MM.1S (cell line): ENCODE data around the gene SMAD4.
"Not testable (repeated sequence)": the region's sequence is repeated elsewhere in the genome, so short reads cannot be mapped to it uniquely, and the experiment has no call there.

Experiments used
- DNase-seq: peaks from one replicate; pipeline ENCODE4 v3.0.0-alpha.2; 2015
- H2AFZ ChIP-seq: fragments of 300-600 bp; sonication (generic); 2 replicates; pipeline ENCODE4 v1.6.0; 2016; ENCODE audit warnings: antibody characterized with exemption, low read length
- H3F3A ChIP-seq: fragments of 300-600 bp; sonication (generic); 2 replicates; pipeline ENCODE4 v1.6.1; 2016; ENCODE audit warnings: mild to moderate bottlenecking, antibody characterized with exemption, low read length, moderate library complexity, mixed read lengths; ENCODE audit not compliant: insufficient read depth
- H3K27ac ChIP-seq: fragments of 300-600 bp; sonication (generic); 2 replicates; pipeline ENCODE4 v1.5.1; 2016; ENCODE audit warnings: mild to moderate bottlenecking, low read length
- H3K27me3 ChIP-seq: fragments of 300-600 bp; sonication (generic); replicated peaks from 2 replicates; pipeline ENCODE4 v1.6.0; 2016; ENCODE audit warnings: low read length; ENCODE audit not compliant: insufficient read depth
- H3K36me3 ChIP-seq: fragments of 300-600 bp; sonication (generic); replicated peaks from 2 replicates; pipeline ENCODE4 v1.6.1; 2016; ENCODE audit warnings: mild to moderate bottlenecking, low read length, mixed read lengths; ENCODE audit not compliant: insufficient read depth
- H3K4me1 ChIP-seq: fragments of 300-600 bp; sonication (generic); 2 replicates; pipeline ENCODE4 v1.6.1; 2016; ENCODE audit warnings: low read length, mixed read lengths
- H3K4me2 ChIP-seq: fragments of 300-600 bp; sonication (generic); 2 replicates; pipeline ENCODE4 v1.6.0; 2016; ENCODE audit warnings: low read depth, low read length
- H3K4me3 ChIP-seq: fragments of 300-600 bp; sonication (generic); 2 replicates; pipeline ENCODE4 v1.5.1; 2016; ENCODE audit warnings: low read length, mixed read lengths
- H3K79me2 ChIP-seq: fragments of 300-600 bp; sonication (generic); 2 replicates; pipeline ENCODE4 v1.6.1; 2016; ENCODE audit warnings: mixed run types, low read length, mixed read lengths
- H3K9ac ChIP-seq: fragments of 300-600 bp; sonication (generic); 2 replicates; pipeline ENCODE4 v1.6.1; 2016; ENCODE audit warnings: low read length, mixed read lengths
- H3K9me2 ChIP-seq: fragments of 300-600 bp; sonication (generic); replicated peaks from 2 replicates; pipeline ENCODE4 v1.6.1; 2016; ENCODE audit warnings: mild to moderate bottlenecking, low read length, mixed read lengths; ENCODE audit not compliant: insufficient read depth
- H3K9me3 ChIP-seq: fragments of 300-600 bp; sonication (generic); replicated peaks from 2 replicates; pipeline ENCODE4 v1.6.1; 2016; ENCODE audit warnings: mild to moderate bottlenecking, low read length, mixed read lengths; ENCODE audit not compliant: insufficient read depth
- H4K20me1 ChIP-seq: fragments of 300-600 bp; sonication (generic); 2 replicates; pipeline ENCODE4 v1.6.1; 2016; ENCODE audit warnings: mild to moderate bottlenecking, low read length, moderate library complexity, mixed read lengths; ENCODE audit not compliant: insufficient read depth
- CTCF ChIP-seq: fragments of 300-600 bp; sonication (generic); IDR thresholded peaks from 2 replicates; pipeline ENCODE4 v1.5.1; 2016; ENCODE audit warnings: antibody characterized with exemption, low read length, mixed read lengths
- EZH2 ChIP-seq: fragments of 300-600 bp; sonication (generic); optimal IDR thresholded peaks from 2 replicates; pipeline ENCODE3; 2017; ENCODE audit warnings: low read depth, mild to moderate bottlenecking, antibody characterized with exemption, low read length, mixed read lengths
- EZH2phosphoT487 ChIP-seq: fragments of 300-600 bp; sonication (generic); IDR thresholded peaks from 2 replicates; pipeline ENCODE4 v1.6.1; 2018; ENCODE audit warnings: antibody characterized with exemption, low read length

Gene SMAD4

DNA sequence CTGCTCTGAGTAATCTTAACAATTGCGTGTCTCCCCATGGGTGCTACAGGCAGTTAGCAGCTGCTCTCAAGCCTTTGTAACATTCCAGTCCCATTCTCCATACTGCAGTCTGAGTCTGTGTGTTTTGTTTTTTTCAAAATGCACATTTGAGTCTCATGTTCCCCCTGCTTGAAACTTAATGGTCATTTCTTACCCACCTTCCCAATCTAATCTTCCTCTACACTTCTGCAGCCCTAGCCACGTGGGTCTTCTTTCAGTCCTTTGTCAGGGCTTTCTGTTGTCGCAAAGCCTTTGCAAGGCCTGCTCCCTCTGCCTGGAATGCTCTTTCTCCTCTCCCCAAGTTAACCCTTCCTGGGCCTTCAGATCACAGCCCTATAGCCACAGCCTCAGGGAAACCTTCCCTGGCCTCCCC, 37.7 kb upstream of the SMAD4 start:
- H3K27me3 ChIP-seq, result no peaks in the 10 kb centered on the region
- no peak for DNase-seq
- H3K4me1 ChIP-seq, result no peaks in the 10 kb centered on the region
- no peaks in the 10 kb centered on the region for H3K9me2 ChIP-seq
- no peaks in the 10 kb centered on the region for H3K9me3 ChIP-seq
- no peaks in the 10 kb centered on the region for H3F3A ChIP-seq
- H3K4me2 ChIP-seq, result no peak overlapping the region
- TF ChIP-seq CTCF (no peak), EZH2phosphoT487 (no peak), EZH2 (no peak)
- H2AFZ ChIP-seq, result no peak overlapping the region
- no peaks in the 10 kb centered on the region for H4K20me1 ChIP-seq
- H3K79me2 ChIP-seq, result no peaks in the 10 kb centered on the region
- H3K36me3 ChIP-seq, result no peaks in the 10 kb centered on the region
- no peak overlapping the region for H3K9ac ChIP-seq
- H3K4me3 ChIP-seq, result no peak overlapping the region
- no peak overlapping the region for H3K27ac ChIP-seq

- Histone ChIP-seq H3K36me3 (no peaks in the 10 kb centered on the region), H2AFZ (no peak overlapping the region), H3K4me1 (no peaks in the 10 kb centered on the region), H3K4me2 (no peak overlapping the region), H3K79me2 (no peaks in the 10 kb centered on the region), H3K9ac (no peak overlapping the region), H4K20me1 (no peaks in the 10 kb centered on the region), H3K4me3 (no peak overlapping the region), H3F3A (no peaks in the 10 kb centered on the region), H3K9me3 (no peaks in the 10 kb centered on the region), H3K9me2 (no peaks in the 10 kb centered on the region), H3K27ac (no peak overlapping the region), H3K27me3 (no peaks in the 10 kb centered on the region)
- DNase-seq, result no peak
- TF ChIP-seq EZH2 (no peak), CTCF (no peak), EZH2phosphoT487 (no peak)
These were observed 36.0 kb upstream of the SMAD4 start for GRCh38 chr18:50994031-50994430.

DNA sequence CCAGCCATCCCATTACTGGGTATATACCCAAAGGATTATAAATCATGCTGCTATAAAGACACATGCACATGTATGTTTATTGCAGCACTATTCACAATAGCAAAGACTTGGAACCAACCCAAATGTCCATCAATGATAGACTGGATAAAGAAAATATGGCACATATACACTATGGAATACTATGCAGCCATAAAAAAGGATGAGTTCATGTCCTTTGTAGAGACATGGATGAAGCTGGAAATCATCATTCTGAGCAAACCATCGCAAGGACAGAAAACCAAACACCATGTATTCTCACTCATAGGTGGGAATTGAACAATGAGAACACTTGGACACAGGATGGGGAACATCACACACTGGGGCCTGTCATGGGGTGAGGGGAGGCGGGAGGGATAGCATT, 26.8 kb upstream of the SMAD4 start:
- H3K9me3 ChIP-seq, H3K9me2 ChIP-seq, H3F3A ChIP-seq, DNase-seq, H3K27ac ChIP-seq, H3K4me3 ChIP-seq, H3K4me1 ChIP-seq, H4K20me1 ChIP-seq, H3K36me3 ChIP-seq, H2AFZ ChIP-seq, H3K9ac ChIP-seq, H3K27me3 ChIP-seq, H3K4me2 ChIP-seq, H3K79me2 ChIP-seq: not testable (repeated sequence)

DNA sequence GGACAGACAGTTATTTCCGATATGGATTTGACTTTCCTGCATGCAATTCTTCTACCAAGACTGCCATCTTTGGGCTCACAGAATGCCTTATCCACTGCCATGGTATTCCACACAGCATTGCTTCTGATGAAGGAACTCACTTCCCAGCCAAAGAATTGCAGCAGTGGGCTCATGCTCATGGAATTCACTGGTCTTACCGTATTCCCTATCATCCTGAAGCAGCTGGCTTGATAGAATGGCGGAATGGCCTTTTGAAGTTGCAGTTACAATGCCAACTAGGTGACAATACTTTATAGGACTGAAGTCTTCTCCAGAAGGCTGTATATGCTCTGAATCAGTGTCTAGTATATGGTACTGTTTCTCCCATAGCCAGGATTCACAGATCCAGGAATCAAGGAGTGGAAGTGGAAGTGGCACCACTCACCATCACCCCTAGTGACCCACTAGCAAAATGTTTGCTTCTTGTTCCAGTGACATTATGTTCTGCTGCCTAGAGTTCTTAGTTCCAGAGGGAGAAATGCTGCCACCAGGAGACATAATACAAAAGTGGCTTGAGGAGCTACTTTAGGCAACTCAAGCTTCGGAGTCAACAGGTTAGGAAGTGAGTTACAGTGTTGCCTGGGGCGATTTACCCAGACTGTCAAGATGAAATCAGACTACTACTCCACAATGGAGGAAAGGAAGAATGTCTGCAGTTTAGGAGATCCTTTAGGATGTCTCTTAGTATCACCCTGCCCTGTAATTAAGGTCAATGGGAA, 23.8 kb upstream of the SMAD4 start:
- no peaks in the 10 kb centered on the region for H3K36me3 ChIP-seq
- H4K20me1 ChIP-seq, result no peaks in the 10 kb centered on the region
- no peaks in the 10 kb centered on the region for H3K27me3 ChIP-seq
- no peak for DNase-seq
- H3K9me2 ChIP-seq, result no peaks in the 10 kb centered on the region
- no peaks in the 10 kb centered on the region for H3K4me1 ChIP-seq
- H3K4me3 ChIP-seq, result no peak overlapping the region
- H2AFZ ChIP-seq, result no peak overlapping the region
- TF ChIP-seq EZH2phosphoT487, result no peak
- no peak for TF ChIP-seq EZH2
- no peak for TF ChIP-seq CTCF
- H3K9ac ChIP-seq, result no peak overlapping the region
- H3F3A ChIP-seq, result no peaks in the 10 kb centered on the region
- no peak overlapping the region for H3K27ac ChIP-seq
- no peaks in the 10 kb centered on the region for H3K9me3 ChIP-seq
- H3K4me2 ChIP-seq, result no peak overlapping the region
- H3K79me2 ChIP-seq, result no peaks in the 10 kb centered on the region
